Sigmoid colon (tissue), 7 donors: ENCODE data around the gene DCLK2. TPM values are rescaled to one million over a fixed set of nuclear protein-coding genes. Genes with fewer than 3 reads are reported as not detected.

ENCODE experiments used
- DNase-seq: peaks from one replicate; pipeline ENCODE4 v3.0.0-alpha.2; 2019
- H3K27ac ChIP-seq, 4 donors: fragments of 200-600 bp; sonication (generic); one replicate each; pipeline ENCODE4 v1.5.1; 2016 to 2019; ENCODE audit warnings: mild to moderate bottlenecking in 1 of 4
- H3K27me3 ChIP-seq, 3 donors: fragments of 200-600 bp; sonication (generic); one replicate each; pipeline ENCODE4 v1.5.1; 2019; ENCODE audit warnings: mild to moderate bottlenecking in 1 of 3
- H3K36me3 ChIP-seq, 4 donors: fragments of 200-600 bp; sonication (generic); one replicate each; pipeline ENCODE4 v1.5.1; 2016 to 2019
- H3K4me1 ChIP-seq, 4 donors: fragments of 200-600 bp; sonication (generic); one replicate each; pipeline ENCODE4 v1.5.1; 2017 to 2019
- H3K4me3 ChIP-seq, 4 donors: fragments of 200-600 bp; sonication (generic); one replicate each; pipeline ENCODE4 v1.5.1; 2017 to 2019; ENCODE audit warnings: mild to moderate bottlenecking in 2 of 4, moderate library complexity in 1 of 4
- H3K9me3 ChIP-seq, 4 donors: fragments of 200-600 bp in 3 of 4; sonication (generic) in 3 of 4; one replicate each; pipeline versions ENCODE4 v1.5.1 to v1.6.1; 2013 to 2019
- CTCF ChIP-seq, 4 experiments: fragments of 450-650 bp in 3 of 4; fragments of 200-600 bp in 1 of 4; IDR thresholded peaks; one replicate each; pipeline ENCODE4 v1.5.1; 2016 to 2019; ENCODE audit warnings: antibody characterized with exemption in 4 of 4, mild to moderate bottlenecking in 3 of 4, moderate library complexity in 2 of 4
- EP300 ChIP-seq, 4 donors: sonication (generic); formaldehyde crosslinking; IDR thresholded peaks; one replicate each; pipeline ENCODE4 v1.6.1; 2017; ENCODE audit warnings: antibody characterized with exemption in 4 of 4
- POLR2A ChIP-seq, 2 donors: fragments of 450-650 bp; IDR thresholded peaks; one replicate each; pipeline ENCODE4 v1.6.1; 2016; ENCODE audit warnings: antibody characterized with exemption in 2 of 2, mild to moderate bottlenecking in 2 of 2, moderate library complexity in 2 of 2
- POLR2AphosphoS5 ChIP-seq, 4 donors: sonication (generic); formaldehyde crosslinking; IDR thresholded peaks; one replicate each; pipeline ENCODE4 v1.6.1; 2017; ENCODE audit warnings: antibody characterized with exemption in 4 of 4
- WGBS, 2 donors: extraction: QIAGEN DNeasy Blood & Tissue Kit; methylation state at CpG; one replicate each; pipeline ENCODE4 v1.1.7; 2013; 5-methylcytosine and 5-hydroxymethylcytosine counted together
- intact Hi-C: fragments of 100-400 bp; cut with DNase I; formaldehyde crosslinking; loops from one replicate; pipeline ENCODE4 v1.15.1; 2023
- polyA plus RNA-seq, 3 donors: library from polyadenylated mRNA; stranded (reverse); fragments of 200-250 nt; gene quantifications; one replicate each; pipeline ENCODE4 v1.2.3, GENCODE V29; 2013
- total RNA-seq, 4 donors: library from RNA; depleted of rRNA; stranded (reverse); fragments of >200 nt; gene quantifications; one replicate each; pipeline ENCODE4 v1.1.0, GENCODE V29; 2016
- donor health status: healthy with polysubstance abuse.
- donor health status: Bipolar disorder and iron deficiency.
- donor health status: healthy.

DCLK2 gene
- total and polyA plus RNA-seq, 7 donors: 0.69 to 30.7 (median 9.4) TPM

DNA sequence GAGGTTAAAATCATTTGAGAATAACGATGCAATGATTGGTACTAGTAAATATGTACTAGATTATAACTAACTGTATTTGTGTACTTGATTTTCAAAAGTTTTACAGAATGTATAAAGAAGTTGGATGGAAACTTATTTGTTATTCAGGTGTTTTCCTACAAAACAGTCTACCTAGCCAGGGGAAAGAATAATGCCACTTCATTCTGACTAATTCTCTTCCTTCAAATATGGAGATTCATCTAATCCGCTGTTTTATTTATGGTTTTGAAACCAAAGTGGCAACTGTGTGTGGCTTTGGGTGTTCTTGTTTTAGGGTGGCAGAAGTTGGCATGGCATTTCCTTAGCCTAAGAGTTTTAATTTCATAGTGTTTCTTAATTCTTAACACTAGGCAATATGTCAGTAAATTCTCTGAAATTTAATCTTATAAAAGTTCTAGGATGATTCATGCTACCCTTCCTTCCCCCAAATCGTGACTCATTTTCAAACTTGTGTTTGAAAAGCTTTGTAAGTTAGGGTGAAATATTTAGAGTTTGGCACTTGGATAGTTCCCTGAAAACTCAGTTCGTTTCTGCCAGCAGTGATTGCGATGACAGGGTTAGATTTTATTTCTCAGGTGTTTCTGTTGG lies 62.6 kb downstream of the DCLK2 start:
- peak overlapping the region in 3 of 4 donors; percentile 54 to 60 (median 54) for H3K27ac ChIP-seq
- DNase-seq: no peak
- intact Hi-C loops: loop anchor here (10.0 kb wide), 1 partner anchor 66 kb away; the partner anchor contains the start of gene DCLK2
- TF ChIP-seq EP300 (IDR thresholded peaks at IDR 0.05) (no peak), POLR2AphosphoS5 (IDR thresholded peaks at IDR 0.05) (no peak), CTCF (IDR thresholded peaks at IDR 0.05) (no peak), POLR2A (IDR thresholded peaks at IDR 0.05) (no peak)
- no peak overlapping the region for H3K4me3 ChIP-seq
- no peaks in the 10 kb centered on the region for H3K27me3 ChIP-seq
- no peaks in the 10 kb centered on the region for H3K36me3 ChIP-seq
- peaks cover 0 to 38% (median 22%) of the 10 kb centered on the region in 4 donors for H3K4me1 ChIP-seq
- WGBS, 2 donors: 77 to 83% methylated on average over 5 of the region's 5 CpGs
- no peaks in the 10 kb centered on the region for H3K9me3 ChIP-seq

- 56 to 63% methylated on average over 2 of the region's 2 CpGs for WGBS, 2 donors
- TF ChIP-seq EP300 (IDR thresholded peaks at IDR 0.05): no peak
- H3K9me3 ChIP-seq: no peaks in the 10 kb centered on the region
- intact Hi-C loops: loop anchor here (10.0 kb wide), 1 partner anchor 67 kb away; the partner anchor contains the start of gene DCLK2
- no peaks in the 10 kb centered on the region for H3K27me3 ChIP-seq
- H3K4me3 ChIP-seq: no peak overlapping the region
- DNase-seq: no peak
- H3K27ac ChIP-seq: peak overlapping the region; percentile 29 to 60 (median 54)
- H3K36me3 ChIP-seq: no peaks in the 10 kb centered on the region
- H3K4me1 ChIP-seq: peaks cover 0 to 38% (median 22%) of the 10 kb centered on the region in 4 donors
Observed at GRCh38 chr4:150141756-150142155, 63.5 kb downstream of the DCLK2 start.

DNA sequence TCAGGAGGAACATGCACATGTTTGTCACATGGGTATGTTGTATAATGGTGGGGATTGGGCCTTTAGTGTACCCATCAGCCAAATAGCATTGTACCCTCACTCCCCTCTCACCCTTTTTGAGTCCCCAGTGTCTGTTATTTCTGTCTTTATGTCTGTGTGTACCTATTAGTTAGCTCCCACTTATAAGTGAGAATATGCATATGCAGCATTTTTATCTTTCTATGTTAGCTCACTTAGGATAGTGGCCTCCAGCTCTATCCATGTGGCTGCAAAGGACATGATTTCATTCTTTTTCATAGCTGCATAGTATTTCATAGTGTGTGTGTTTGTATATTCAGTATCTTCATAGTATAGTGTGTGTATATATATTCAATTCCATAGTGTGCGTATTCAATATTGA lies 64.6 kb downstream of the DCLK2 start:
- Histone ChIP-seq H3K4me1 (peaks cover 0 to 38% (median 22%) of the 10 kb centered on the region in 4 donors), H3K4me3 (no peak overlapping the region), H3K27me3 (no peaks in the 10 kb centered on the region), H3K27ac (no peak overlapping the region), H3K36me3 (no peaks in the 10 kb centered on the region), H3K9me3 (no peaks in the 10 kb centered on the region)
- no peak for DNase-seq
- 97 to 99% methylated on average over 1 of the region's 1 CpG for WGBS, 2 donors
- intact Hi-C loops: loop anchor here (10.0 kb wide), 1 partner anchor 68 kb away; the partner anchor contains the start of gene DCLK2
- no peak for TF ChIP-seq EP300 (IDR thresholded peaks at IDR 0.05)

GRCh38 chr4:150145090-150145945 lies 67.1 kb downstream of the DCLK2 start:
- no peak for DNase-seq
- H3K4me1 ChIP-seq: peaks cover 0 to 33% (median 29%) of the 10 kb centered on the region in 4 donors
- intact Hi-C loops: loop anchor here (10.0 kb wide), 1 partner anchor 71 kb away; the partner anchor contains the start of gene DCLK2
- TF ChIP-seq POLR2A (IDR thresholded peaks at IDR 0.05): no peak
- TF ChIP-seq EP300 (IDR thresholded peaks at IDR 0.05): no peak
- TF ChIP-seq POLR2AphosphoS5 (IDR thresholded peaks at IDR 0.05): no peak
- no peak for TF ChIP-seq CTCF (IDR thresholded peaks at IDR 0.05)
- no peak overlapping the region for H3K27ac ChIP-seq
- no peaks in the 10 kb centered on the region for H3K9me3 ChIP-seq
- H3K4me3 ChIP-seq: no peak overlapping the region
- no peaks in the 10 kb centered on the region for H3K36me3 ChIP-seq
- 85 to 86% methylated on average over 1 of the region's 1 CpG for whole genome bisulfite sequencing, 2 donors
- no peaks in the 10 kb centered on the region for H3K27me3 ChIP-seq

GRCh38 chr4:150145946-150146340 lies 67.7 kb downstream of the DCLK2 start:
- WGBS, 2 donors: 89 to 94% methylated on average over 1 of the region's 1 CpG
- no peak for DNase-seq

GRCh38 chr4:150149381-150149780 lies 71.1 kb downstream of the DCLK2 start:
- no peak for DNase-seq
- intact Hi-C loops: loop anchor here (10.0 kb wide), 1 partner anchor 75 kb away; the partner anchor contains the start of gene DCLK2
- H3K36me3 ChIP-seq: no peaks in the 10 kb centered on the region
- H3K4me3 ChIP-seq: no peak overlapping the region
- WGBS, 2 donors: 75 to 82% methylated on average over 1 of the region's 1 CpG
- no peaks in the 10 kb centered on the region for H3K9me3 ChIP-seq
- peak overlapping the region in 2 of 4 donors; percentile 1 to 23 for H3K27ac ChIP-seq
- no peaks in the 10 kb centered on the region for H3K27me3 ChIP-seq
- peaks cover 0 to 46% (median 42%) of the 10 kb centered on the region in 4 donors for H3K4me1 ChIP-seq
- TF ChIP-seq POLR2AphosphoS5 (IDR thresholded peaks at IDR 0.05) (peak in 3 of 4 donors; percentile 21 to 53 (median 28)), CTCF (IDR thresholded peaks at IDR 0.05) (no peak)

More at GRCh38 chr4:150145946-150146340, 67.7 kb downstream of the DCLK2 start:
- Histone ChIP-seq H3K9me3 (no peaks in the 10 kb centered on the region), H3K36me3 (no peaks in the 10 kb centered on the region), H3K4me3 (no peak overlapping the region), H3K27ac (no peak overlapping the region), H3K4me1 (peaks cover 0 to 33% (median 32%) of the 10 kb centered on the region in 4 donors), H3K27me3 (no peaks in the 10 kb centered on the region)
- TF ChIP-seq POLR2A (IDR thresholded peaks at IDR 0.05): no peak
- no peak for TF ChIP-seq EP300 (IDR thresholded peaks at IDR 0.05)
- intact Hi-C loops: loop anchor here (10.0 kb wide), 1 partner anchor 71 kb away; the partner anchor contains the start of gene DCLK2
